Mammary epithelial cell (primary cell): ENCODE data around the gene CA5A.

ENCODE experiments used
- CTCF ChIP-seq, 2 donors: IDR thresholded peaks in 1 of 2; conservative IDR thresholded peaks in 1 of 2; 2 replicates each; pipeline ENCODE4 v1.5.1; 2011 to 2012; ENCODE audit warnings: inconsistent platforms in 2 of 2, low read length in 2 of 2, mild to moderate bottlenecking in 2 of 2, control low read depth in 1 of 2, low read depth in 1 of 2; ENCODE audit not compliant: insufficient read depth in 1 of 2; ENCODE audit errors: extremely low read depth in 1 of 2
- EZH2 ChIP-seq: IDR thresholded peaks from 2 replicates; pipeline ENCODE4 v1.6.1; 2012; ENCODE audit warnings: low read length, inconsistent platforms, borderline replicate concordance

DNA sequence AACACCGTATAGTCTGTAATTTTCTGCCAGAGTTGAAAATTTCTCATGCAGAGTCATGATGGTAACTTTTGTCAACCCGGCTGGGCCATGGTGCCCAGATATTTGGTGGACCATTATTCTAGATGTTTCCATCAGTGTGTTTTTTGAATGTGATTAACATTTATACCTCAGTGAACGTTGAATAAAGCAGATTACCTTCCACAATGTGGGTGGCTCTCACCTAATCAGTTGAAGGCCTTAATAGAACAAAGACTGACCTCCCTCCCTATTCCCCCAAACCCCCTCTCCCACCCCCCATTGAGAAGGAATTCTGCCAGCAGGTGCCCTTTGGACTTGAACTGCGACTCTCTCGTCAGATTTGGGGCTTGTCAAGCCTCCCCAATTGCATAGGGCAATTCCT lies 6.4 kb upstream of the CA5A start:
- no peak for TF ChIP-seq CTCF (conservative IDR thresholded peaks at IDR 0.05 in 1 of 2, IDR thresholded peaks at IDR 0.05 in 1 of 2; ENCODE audit: extremely low read depth in 1 of 2, insufficient read depth in 1 of 2, low read depth in 1 of 2, low read length in 2 of 2)
- no peak for TF ChIP-seq EZH2
